ENCODE data around the gene LRRC34. TPM values are rescaled to one million over a fixed set of nuclear protein-coding genes. Genes with fewer than 3 reads are reported as not detected.

Gene LRRC34, protein sequence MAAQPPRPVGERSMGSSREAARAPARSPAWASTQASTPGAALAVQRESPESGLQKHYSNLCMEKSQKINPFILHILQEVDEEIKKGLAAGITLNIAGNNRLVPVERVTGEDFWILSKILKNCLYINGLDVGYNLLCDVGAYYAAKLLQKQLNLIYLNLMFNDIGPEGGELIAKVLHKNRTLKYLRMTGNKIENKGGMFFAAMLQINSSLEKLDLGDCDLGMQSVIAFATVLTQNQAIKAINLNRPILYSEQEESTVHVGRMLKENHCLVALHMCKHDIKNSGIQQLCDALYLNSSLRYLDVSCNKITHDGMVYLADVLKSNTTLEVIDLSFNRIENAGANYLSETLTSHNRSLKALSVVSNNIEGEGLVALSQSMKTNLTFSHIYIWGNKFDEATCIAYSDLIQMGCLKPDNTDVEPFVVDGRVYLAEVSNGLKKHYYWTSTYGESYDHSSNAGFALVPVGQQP
- 0.35 TPM for total RNA-seq

- ATAC-seq (peak; percentile 89), DNase-seq (ENCODE audit: low spot score) (peak; percentile 60)
These were observed at the start of gene LRRC34, which contains the start of gene LRRIQ4 for GRCh38 chr3:169812332-169813235. LRRC34 (minus strand) TSS chr3:169812904; CDS start chr3:169812548, 356 bp downstream. LRRIQ4 (plus strand) TSS chr3:169812870; CDS start chr3:169821922, 9,052 bp downstream.

GRCh38 chr3:169861871-169862270, 49.2 kb upstream of the LRRC34 start:
- no peak for DNase-seq (ENCODE audit: low spot score)
- ATAC-seq = no peak

GRCh38 chr3:169857811-169858210, 45.1 kb upstream of the LRRC34 start:
- DNase-seq (ENCODE audit: low spot score) (no peak), ATAC-seq (no peak)

DNA sequence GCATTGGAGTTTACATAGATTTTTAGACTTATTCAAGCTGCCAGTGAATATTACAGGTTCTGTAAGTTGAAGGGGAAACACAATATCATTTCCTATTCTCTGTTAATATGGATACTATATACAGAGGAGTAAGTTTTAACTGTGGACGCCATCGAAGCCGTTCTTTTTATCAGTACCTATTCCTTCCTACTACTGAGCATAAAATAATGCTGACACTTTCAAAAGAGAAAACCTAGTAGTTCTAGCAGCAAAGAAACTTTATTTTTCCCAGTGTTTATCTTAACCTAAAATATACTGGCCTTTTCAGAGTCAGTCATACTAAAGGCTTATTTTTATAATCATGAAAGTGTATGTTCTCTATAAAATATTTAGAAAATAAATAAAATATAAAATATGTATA, 42.8 kb upstream of the LRRC34 start:
- no peak for ATAC-seq
- no peak for DNase-seq (ENCODE audit: low spot score)

GRCh38 chr3:169850618-169851017, 37.9 kb upstream of the LRRC34 start:
- no peak for ATAC-seq
- DNase-seq (ENCODE audit: low spot score) = no peak

DNA sequence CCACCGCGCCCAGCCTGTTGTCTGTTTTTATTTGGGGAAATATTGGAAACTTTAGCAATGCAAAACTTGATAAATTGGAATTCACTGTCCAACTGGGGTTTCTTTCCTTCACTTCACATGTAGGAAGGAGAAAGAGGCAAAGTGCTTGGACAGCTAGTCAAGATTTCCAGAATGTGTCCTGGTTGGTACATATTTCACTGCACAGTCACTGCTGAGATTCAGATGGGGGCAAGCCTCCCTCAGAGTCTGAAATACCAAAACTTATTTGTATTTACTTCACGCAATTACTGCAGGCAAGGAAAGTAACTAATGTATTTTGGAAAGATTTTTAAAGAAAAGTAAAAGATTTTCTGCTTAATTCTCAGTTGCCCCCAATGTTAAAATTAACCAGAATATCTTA, 36.0 kb upstream of the LRRC34 start:
- DNase-seq (ENCODE audit: low spot score) (no peak), ATAC-seq (no peak)

- DNase-seq (ENCODE audit: low spot score) (no peak), ATAC-seq (no peak)
These were observed 35.2 kb upstream of the LRRC34 start for GRCh38 chr3:169847896-169848295.

GRCh38 chr3:169846458-169847193, 33.9 kb upstream of the LRRC34 start:
- no peak for ATAC-seq
- no peak for DNase-seq (ENCODE audit: low spot score)

DNA sequence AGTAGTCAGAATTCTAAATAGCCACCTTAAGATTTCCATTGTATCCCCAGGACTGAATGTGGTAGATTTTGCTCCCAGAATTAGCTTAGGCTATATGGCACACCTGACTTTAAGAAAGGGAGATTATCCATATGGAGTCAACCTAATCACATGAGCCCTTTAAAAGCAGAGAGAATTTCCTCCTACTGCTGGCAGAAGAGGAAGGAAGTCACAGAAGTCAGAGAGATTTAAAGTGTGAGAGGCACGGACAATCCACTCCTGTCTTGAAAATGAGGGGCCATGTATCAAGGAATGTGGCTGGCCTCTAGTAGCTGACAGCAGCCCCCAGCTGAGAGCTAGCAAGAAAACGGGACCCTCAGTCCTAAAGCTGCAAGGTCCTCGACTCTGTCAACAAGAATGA, 30.3 kb upstream of the LRRC34 start:
- no peak for ATAC-seq
- no peak for DNase-seq (ENCODE audit: low spot score)

GRCh38 chr3:169841171-169841570, 28.5 kb upstream of the LRRC34 start:
- DNase-seq (ENCODE audit: low spot score) = no peak
- ATAC-seq = no peak

DNA sequence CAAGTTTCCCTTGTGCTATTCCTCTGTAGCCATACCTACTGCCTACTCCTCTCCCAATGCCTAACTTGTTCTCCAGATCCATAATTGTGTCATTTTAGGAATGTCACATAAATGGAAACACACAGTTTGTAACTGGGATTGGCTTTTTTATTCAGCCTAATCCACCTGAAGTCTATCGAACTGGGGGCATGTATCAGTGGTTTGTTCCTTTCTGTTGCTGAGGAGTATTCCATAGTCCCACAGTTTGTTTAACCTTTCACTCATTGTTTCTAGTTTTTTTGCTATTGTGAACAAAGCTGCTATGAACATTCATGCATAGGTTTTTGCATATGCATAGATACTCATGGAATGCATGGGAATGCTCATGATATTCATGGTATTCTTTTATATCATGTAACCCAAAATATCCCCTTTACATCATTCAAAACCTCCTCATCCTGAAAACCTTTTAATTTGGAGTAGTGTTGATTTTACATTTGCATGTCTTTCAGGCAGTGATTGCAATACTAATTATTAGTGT, 25.9 kb upstream of the LRRC34 start:
- DNase-seq (ENCODE audit: low spot score) (no peak), ATAC-seq (no peak)

- ATAC-seq = no peak
- DNase-seq (ENCODE audit: low spot score) = no peak
These were observed 24.2 kb upstream of the LRRC34 start for GRCh38 chr3:169836942-169837275.

GRCh38 chr3:169836078-169836941, 23.6 kb upstream of the LRRC34 start:
- DNase-seq (ENCODE audit: low spot score) (no peak), ATAC-seq (no peak)

- no peak for ATAC-seq
- no peak for DNase-seq (ENCODE audit: low spot score)
These were observed 22.8 kb upstream of the LRRC34 start for GRCh38 chr3:169835533-169835932.

- no peak for ATAC-seq
- no peak for DNase-seq (ENCODE audit: low spot score)
These were observed 15.0 kb upstream of the LRRC34 start for GRCh38 chr3:169827712-169828111.

GRCh38 chr3:169825316-169825715, 12.6 kb upstream of the LRRC34 start:
- ATAC-seq = no peak

GRCh38 chr3:169822983-169823382, 10.3 kb upstream of the LRRC34 start:
- DNase-seq (ENCODE audit: low spot score) (no peak), ATAC-seq (no peak)

More at GRCh38 chr3:169825316-169825715, 12.6 kb upstream of the LRRC34 start:
- no peak for DNase-seq (ENCODE audit: low spot score)

DNA sequence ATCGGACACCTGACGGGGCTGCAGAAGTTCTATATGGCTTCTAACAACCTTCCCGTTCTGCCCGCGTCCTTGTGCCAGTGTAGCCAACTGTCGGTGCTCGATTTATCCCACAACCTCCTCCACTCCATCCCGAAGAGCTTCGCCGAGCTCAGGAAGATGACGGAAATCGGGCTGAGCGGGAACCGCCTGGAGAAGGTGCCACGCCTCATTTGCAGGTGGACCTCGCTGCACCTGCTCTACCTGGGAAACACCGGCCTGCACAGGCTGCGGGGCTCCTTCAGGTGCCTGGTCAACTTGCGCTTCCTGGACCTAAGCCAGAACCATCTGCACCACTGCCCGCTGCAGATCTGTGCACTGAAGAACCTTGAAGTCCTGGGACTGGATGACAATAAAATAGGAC, 9.8 kb upstream of the LRRC34 start:
- ATAC-seq (no peak), DNase-seq (ENCODE audit: low spot score) (no peak)

DNA sequence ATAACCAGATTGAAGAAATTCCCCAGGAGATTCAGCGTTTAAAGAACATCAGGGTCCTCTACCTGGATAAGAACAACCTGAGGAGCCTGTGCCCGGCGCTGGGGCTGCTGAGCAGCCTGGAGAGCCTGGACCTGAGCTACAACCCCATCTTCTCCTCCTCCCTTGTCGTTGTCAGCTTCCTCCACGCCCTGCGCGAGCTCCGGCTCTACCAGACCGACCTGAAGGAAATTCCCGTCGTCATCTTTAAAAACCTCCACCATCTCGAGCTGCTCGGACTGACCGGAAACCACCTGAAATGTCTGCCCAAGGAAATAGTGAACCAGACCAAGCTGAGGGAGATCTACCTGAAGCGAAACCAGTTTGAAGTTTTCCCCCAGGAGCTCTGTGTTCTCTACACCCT, 9.4 kb upstream of the LRRC34 start:
- ATAC-seq (no peak), DNase-seq (ENCODE audit: low spot score) (no peak)

- DNase-seq (ENCODE audit: low spot score) (no peak), ATAC-seq (no peak)
These were observed 5.6 kb upstream of the LRRC34 start for GRCh38 chr3:169818316-169818715.

Data from left lobe of liver (tissue), 2 donors.